ENCODE results near the gene ETV3L.

- no peak for TF ChIP-seq CTCF (IDR thresholded peaks at IDR 0.05)
- no peak for TF ChIP-seq POLR2A (IDR thresholded peaks at IDR 0.05)
Observed at GRCh38 chr1:157084720-157085119, 14.9 kb downstream of the ETV3L start.

All from testis (tissue), 2 donors.